ENCODE data around the gene NSUN5. TPM values are rescaled to one million over a fixed set of nuclear protein-coding genes. Genes with fewer than 3 reads are reported as not detected.

Gene NSUN5
- total and polyA plus RNA-seq, 2 donors from 2014 or later = 24.2 to 25.8 TPM

GRCh38 chr7:73345951-73346350 is 37.3 kb upstream of the NSUN5 start:
- intact Hi-C loops (cut with DNase I) = no loop called here
- DNase-seq (no peak), FAIRE-seq (no peak)
- no peak overlapping the region for H3K9ac ChIP-seq (ENCODE audit: low read length in 3 of 3)
- H3K36me3 ChIP-seq (ENCODE audit: control insufficient read depth in 2 of 3, insufficient read depth in 3 of 3, low read length in 3 of 3) = no peaks in the 10 kb centered on the region
- H3K4me3 ChIP-seq (ENCODE audit: low read length in 3 of 3) = no peak overlapping the region
- no peak overlapping the region for H3K27ac ChIP-seq (ENCODE audit: low read depth in 2 of 2, low read length in 2 of 2)
- no peaks in the 10 kb centered on the region for H3K27me3 ChIP-seq (ENCODE audit: control insufficient read depth, insufficient read depth, low read length)
- no peaks in the 10 kb centered on the region for H3K9me3 ChIP-seq (ENCODE audit: control insufficient read depth in 2 of 3, insufficient read depth in 1 of 3, low read length in 3 of 3)
- peaks cover 0 to 5% (median 0%) of the 10 kb centered on the region in 3 donors for H3K4me1 ChIP-seq (ENCODE audit: control insufficient read depth in 2 of 3, insufficient read depth in 2 of 3, low read depth in 1 of 3, low read length in 3 of 3)
- no peak for TF ChIP-seq CTCF (IDR thresholded peaks at IDR 0.05; ENCODE audit: borderline replicate concordance, extremely low read depth, insufficient read depth)

GRCh38 chr7:73345538-73345937 is 36.9 kb upstream of the NSUN5 start:
- Histone ChIP-seq H3K9me3 (ENCODE audit: control insufficient read depth in 2 of 3, insufficient read depth in 1 of 3, low read length in 3 of 3) (no peaks in the 10 kb centered on the region), H3K9ac (ENCODE audit: low read length in 3 of 3) (no peak overlapping the region), H3K27me3 (ENCODE audit: control insufficient read depth, insufficient read depth, low read length) (no peaks in the 10 kb centered on the region), H3K4me1 (ENCODE audit: control insufficient read depth in 2 of 3, insufficient read depth in 2 of 3, low read depth in 1 of 3, low read length in 3 of 3) (peaks cover 0 to 5% (median 0%) of the 10 kb centered on the region in 3 donors), H3K4me3 (ENCODE audit: low read length in 3 of 3) (no peak overlapping the region), H3K27ac (ENCODE audit: low read depth in 2 of 2, low read length in 2 of 2) (no peak overlapping the region), H3K36me3 (ENCODE audit: control insufficient read depth in 2 of 3, insufficient read depth in 3 of 3, low read length in 3 of 3) (no peaks in the 10 kb centered on the region)
- FAIRE-seq = no peak
- no peak for DNase-seq
- no peak for TF ChIP-seq CTCF (IDR thresholded peaks at IDR 0.05; ENCODE audit: borderline replicate concordance, extremely low read depth, insufficient read depth)
- intact Hi-C loops (cut with DNase I) = no loop called here

- no peak for TF ChIP-seq CTCF (IDR thresholded peaks at IDR 0.05; ENCODE audit: borderline replicate concordance, extremely low read depth, insufficient read depth)
- no peak overlapping the region for H3K4me3 ChIP-seq (ENCODE audit: low read length in 3 of 3)
- H3K4me1 ChIP-seq (ENCODE audit: control insufficient read depth in 2 of 3, insufficient read depth in 2 of 3, low read depth in 1 of 3, low read length in 3 of 3) = peaks cover 0 to 5% (median 0%) of the 10 kb centered on the region in 3 donors
- no peaks in the 10 kb centered on the region for H3K9me3 ChIP-seq (ENCODE audit: control insufficient read depth in 2 of 3, insufficient read depth in 1 of 3, low read length in 3 of 3)
- FAIRE-seq (no peak), DNase-seq (no peak)
- intact Hi-C loops (cut with DNase I) = no loop called here
- no peak overlapping the region for H3K27ac ChIP-seq (ENCODE audit: low read depth in 2 of 2, low read length in 2 of 2)
- H3K9ac ChIP-seq (ENCODE audit: low read length in 3 of 3) = no peak overlapping the region
- H3K36me3 ChIP-seq (ENCODE audit: control insufficient read depth in 2 of 3, insufficient read depth in 3 of 3, low read length in 3 of 3) = no peaks in the 10 kb centered on the region
- no peaks in the 10 kb centered on the region for H3K27me3 ChIP-seq (ENCODE audit: control insufficient read depth, insufficient read depth, low read length)
These were observed 35.2 kb upstream of the NSUN5 start for GRCh38 chr7:73343671-73344380.

All from kidney (tissue), 14 donors.